HepG2 (cell line): ENCODE data around the gene GNG7. TPM values are rescaled to one million over a fixed set of nuclear protein-coding genes. Genes with fewer than 3 reads are reported as not detected.

Experiments used
- ATAC-seq: fragments of 200-7000 bp; cut with Tn5 transposase; 3 replicates; pipeline ENCODE4 v1.9.1; 2020; ENCODE audit warnings: mild to moderate bottlenecking, moderate library complexity
- BruUV-seq: library from RNA; stranded (reverse); fragments of 400-500 nt; replicated peaks from 2 replicates; lab custom pipeline; 2021; lab: Mats Ljungman, UMichigan
- CTCF ChIA-PET: fragments of 300-600 bp; formaldehyde crosslinking; extraction: SDS; loops from one replicate; lab custom pipeline; 2021; ENCODE audit warnings: low total read pairs, inconsistent platforms, low intra/inter-chr PET ratio; lab: Yijun Ruan, JAX
- POLR2A ChIA-PET: fragments of 350-600 bp; sonication (Branson Sonifier 250); formaldehyde crosslinking; loops from one replicate; lab custom pipeline; 2020; ENCODE audit warnings: antibody characterized with exemption, inconsistent platforms; lab: Yijun Ruan, JAX
- DNase-seq: peaks from one replicate; pipeline ENCODE4 v3.0.0-alpha.2; 2015; ENCODE audit warnings: low spot score
- FAIRE-seq: peaks from 3 replicates; lab custom pipeline; 2011; peaks lifted over from hg19 to GRCh38; lab: Jason Lieb, UNC
- H2AFZ ChIP-seq: one replicate; pipeline ENCODE4 v1.6.1; 2011; ENCODE audit warnings: low read length, inconsistent platforms
- H3K27ac ChIP-seq: fragments of 300-600 bp; 3 replicates; pipeline ENCODE4 v1.8.0; 2011; ENCODE audit warnings: mixed run types, mild to moderate bottlenecking, mixed read lengths, low read length, inconsistent platforms; ENCODE audit not compliant: insufficient read depth; ENCODE audit errors: extremely low read length
- H3K27me3 ChIP-seq, 2 experiments: fragments of 200-600 bp in 1 of 2; 2 replicates in 1 of 2; 3 replicates in 1 of 2; pipeline versions ENCODE4 v1.6.0 to v1.8.0; 2011; ENCODE audit warnings: low read length in 2 of 2, mild to moderate bottlenecking in 2 of 2, moderate library complexity in 2 of 2, inconsistent platforms in 1 of 2; ENCODE audit not compliant: insufficient read depth in 2 of 2, control insufficient read depth in 1 of 2
- H3K36me3 ChIP-seq, 2 experiments: fragments of 200-600 bp in 1 of 2; replicated peaks in 1 of 2; 2 replicates in 1 of 2; 3 replicates in 1 of 2; pipeline versions ENCODE4 v1.5.1 to v1.8.0; 2011; ENCODE audit warnings: low read length in 2 of 2, inconsistent platforms in 1 of 2; ENCODE audit not compliant: insufficient read depth in 2 of 2, control insufficient read depth in 1 of 2
- H3K4me1 ChIP-seq: 2 replicates; pipeline ENCODE4 v1.5.1; 2012; ENCODE audit warnings: low read length, inconsistent platforms; ENCODE audit not compliant: insufficient read depth
- H3K4me2 ChIP-seq: 2 replicates; pipeline ENCODE4 v1.6.0; 2011; ENCODE audit warnings: low read depth, low read length, inconsistent platforms
- H3K4me3 ChIP-seq, 3 experiments: fragments of 200-600 bp in 1 of 3; sonication (generic), shearing (Covaris generic) in 1 of 3; replicated peaks in 1 of 3; 2 replicates each; pipeline ENCODE4 v1.5.1; 2011 to 2016; ENCODE audit warnings: low read length in 3 of 3, inconsistent platforms in 2 of 3, low read depth in 2 of 3, mild to moderate bottlenecking in 2 of 3, control low read depth in 1 of 3, mixed read lengths in 1 of 3; ENCODE audit not compliant: insufficient read depth in 1 of 3
- H3K79me2 ChIP-seq: one replicate; pipeline ENCODE4 v1.6.1; 2011; ENCODE audit warnings: low read length, inconsistent platforms; ENCODE audit not compliant: insufficient read depth
- H3K9ac ChIP-seq: 2 replicates; pipeline ENCODE4 v1.6.0; 2011; ENCODE audit warnings: mild to moderate bottlenecking, low read depth, low read length, inconsistent platforms; ENCODE audit not compliant: insufficient read depth
- H3K9me3 ChIP-seq: 2 replicates; pipeline ENCODE4 v1.5.1; 2012; ENCODE audit warnings: mild to moderate bottlenecking, low read length
- H4K20me1 ChIP-seq: 2 replicates; pipeline ENCODE4 v1.6.0; 2011; ENCODE audit warnings: inconsistent platforms, mild to moderate bottlenecking, low read length, moderate library complexity; ENCODE audit not compliant: insufficient read depth
- MEF2D ChIP-seq: sonication (generic); formaldehyde crosslinking; IDR thresholded peaks from 2 replicates; pipeline ENCODE4 v1.5.1; 2020; ENCODE audit warnings: mild to moderate bottlenecking, missing genetic modification reagents
- SIX4 ChIP-seq: sonication (generic); formaldehyde crosslinking; IDR thresholded peaks from 2 replicates; pipeline ENCODE4 v1.4.0; 2020; ENCODE audit warnings: missing genetic modification reagents
- ZNF10 ChIP-seq: sonication (generic); formaldehyde crosslinking; IDR thresholded peaks from 2 replicates; pipeline ENCODE4 v1.4.0; 2020; ENCODE audit warnings: mild to moderate bottlenecking, low read depth, missing genetic modification reagents, borderline replicate concordance
- ZNF263 ChIP-seq: sonication (generic); formaldehyde crosslinking; IDR thresholded peaks from 2 replicates; pipeline ENCODE4 v1.4.0; 2020; ENCODE audit warnings: missing genetic modification reagents
- ZSCAN22 ChIP-seq: sonication (generic); formaldehyde crosslinking; IDR thresholded peaks from 2 replicates; pipeline ENCODE4 v1.4.0; 2020; ENCODE audit warnings: mild to moderate bottlenecking, missing genetic modification reagents
- WGBS: methylation state at CpG from one replicate; pipeline ENCODE4 v1.1.6; 2017; ENCODE audit warnings: low lambda C conversion rate; 5-methylcytosine and 5-hydroxymethylcytosine counted together
- in situ Hi-C: cut with HindIII; loops from 2 replicates; pipeline ENCODE4 v1.10.0; 2017; ENCODE audit warnings: low pct_unique_long_range_greater_than_20kb; ENCODE audit not compliant: extremely low pct_ligation_motif_present
- intact Hi-C: fragments of 100-400 bp; cut with micrococcal nuclease; formaldehyde crosslinking; loops from one replicate; pipeline ENCODE4 v1.10.0; 2022; ENCODE audit not compliant: unreplicated experiment
- polyA plus RNA-seq, 8 experiments: library from polyadenylated mRNA; depleted of rRNA in 3 of 8; stranded (reverse) in 7 of 8; unstranded in 1 of 8; fragments of >200 nt; fragmentation: Illumina TruSeq in 4 of 8; extraction: Trizol in 4 of 8; gene quantifications; 2 replicates each; pipeline versions ENCODE4 v1.2.1 to v1.2.3, GENCODE V29; 2011 to 2016; ENCODE audit warnings: low read depth in 4 of 8, missing spikeins in 1 of 8, mixed read lengths in 1 of 8; ENCODE audit not compliant: insufficient read depth in 1 of 8
- total RNA-seq, 5 experiments: library from RNA; depleted of rRNA; stranded (reverse); fragments of >200 nt; fragmentation: Illumina TruSeq; extraction: Trizol; gene quantifications; 2 replicates each; pipeline ENCODE4 v1.2.3, GENCODE V29; 2016; ENCODE audit warnings: low read depth in 1 of 5
- TF ChIP-seq, protein P1 (sequence below): IDR thresholded peaks from 2 replicates; pipeline ENCODE4 v1.6.1; 2016; ENCODE audit warnings: missing biosample characterization, missing genetic modification reagents, low read depth
- TF ChIP-seq, protein P2 (sequence below): sonication (generic); formaldehyde crosslinking; IDR thresholded peaks from 2 replicates; pipeline ENCODE4 v1.4.0; 2020; ENCODE audit warnings: mild to moderate bottlenecking, missing genetic modification reagents, borderline replicate concordance

Gene GNG7
- total and polyA plus RNA-seq, 2 of the 13 experiments (the other 11 are each of a cell fraction or from before 2014, with no cell fraction given): 1.4 to 3.3 TPM

DNA sequence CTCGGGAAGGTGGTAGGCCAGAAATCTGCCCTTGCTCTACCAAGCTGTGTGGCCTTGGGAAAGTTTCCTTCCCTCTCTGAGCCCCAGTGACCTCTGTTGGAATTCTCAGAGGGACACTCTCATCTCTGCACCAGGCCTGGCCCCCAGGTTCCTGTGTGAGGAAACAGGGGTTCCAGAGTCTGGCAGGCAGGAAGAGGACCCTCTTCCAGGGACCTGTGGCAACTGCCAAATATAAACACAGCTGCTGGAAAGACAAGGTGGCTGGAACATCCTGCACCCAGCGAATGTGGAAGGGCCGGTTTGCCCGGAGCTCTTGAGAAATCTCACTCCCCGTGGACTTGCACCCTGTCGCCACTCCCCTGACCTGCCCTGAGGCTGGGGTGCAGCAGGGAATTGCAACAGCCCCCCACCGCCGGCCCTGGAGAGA lies 173.8 kb downstream of the GNG7 start (continued):
- TF ChIP-seq SIX4 (CRISPR knock-in tag): no peak

DNA sequence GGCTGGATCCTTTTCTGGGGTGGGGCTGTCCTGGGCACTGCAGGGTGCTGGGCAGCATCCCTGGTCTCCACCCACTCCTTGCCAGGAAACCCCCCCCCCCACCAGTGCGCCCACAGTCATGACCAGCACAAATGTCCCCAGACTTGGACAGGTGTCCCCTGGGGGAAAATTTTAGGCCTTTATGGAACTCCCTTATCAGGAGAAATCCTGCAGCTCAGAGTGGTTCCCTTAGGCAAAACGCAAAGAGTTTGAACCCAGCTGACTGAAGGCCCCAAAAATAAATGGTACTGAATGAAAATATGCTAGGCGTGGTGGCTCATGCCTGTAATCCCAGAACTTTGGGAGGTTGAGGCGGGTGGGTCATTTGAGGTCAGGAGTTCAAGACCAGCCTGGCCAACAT lies 174.8 kb downstream of the GNG7 start:
- no peak overlapping the region for H3K4me3 ChIP-seq
- no peak for ATAC-seq
- H3K36me3 ChIP-seq: no peaks in the 10 kb centered on the region
- no peak overlapping the region for H3K9ac ChIP-seq
- H3K79me2 ChIP-seq: no peaks in the 10 kb centered on the region
- BruUV-seq: no TSS peak
- H3K9me3 ChIP-seq: no peaks in the 10 kb centered on the region
- no peak overlapping the region for H2AFZ ChIP-seq
- H3K4me1 ChIP-seq: peaks cover 64% of the 10 kb centered on the region
- H3K27ac ChIP-seq: no peak overlapping the region
- TF ChIP-seq, protein P1, sequence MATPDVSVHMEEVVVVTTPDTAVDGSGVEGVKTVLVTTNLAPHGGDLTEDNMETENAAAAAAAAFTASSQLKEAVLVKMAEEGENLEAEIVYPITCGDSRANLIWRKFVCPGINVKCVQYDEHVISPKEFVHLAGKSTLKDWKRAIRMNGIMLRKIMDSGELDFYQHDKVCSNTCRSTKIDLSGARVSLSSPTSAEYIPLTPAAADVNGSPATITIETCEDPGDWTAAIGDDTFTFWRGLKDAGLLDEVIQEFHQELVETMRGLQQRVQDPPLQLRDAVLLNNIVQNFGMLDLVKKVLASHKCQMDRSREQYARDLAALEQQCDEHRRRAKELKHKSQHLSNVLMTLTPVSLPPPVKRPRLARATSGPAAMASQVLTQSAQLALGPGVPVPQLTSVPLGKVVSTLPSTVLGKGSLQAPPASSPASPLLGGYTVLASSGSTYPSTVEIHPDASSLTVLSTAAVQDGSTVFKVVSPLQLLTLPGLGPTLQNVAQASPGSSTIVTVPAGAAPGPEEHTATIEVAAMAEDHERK (CRISPR knock-in tag): no peak
- no peak for TF ChIP-seq MEF2D (CRISPR knock-in tag)
- WGBS: 85% methylated on average over 3 of the region's 4 CpGs
- intact Hi-C loops: loop anchor here (5.0 kb wide), 2 partner anchors 50 kb away; partner anchors contain the start of gene GADD45B
- no peak overlapping the region for H3K4me2 ChIP-seq
- ChIA-PET POLR2A (no interaction called here), CTCF (no interaction called here)
- in situ Hi-C loops: no loop called here
- H3K27me3 ChIP-seq: no peaks in the 10 kb centered on the region
- FAIRE-seq: no peak
- no peak for DNase-seq
- no peaks in the 10 kb centered on the region for H4K20me1 ChIP-seq

DNA sequence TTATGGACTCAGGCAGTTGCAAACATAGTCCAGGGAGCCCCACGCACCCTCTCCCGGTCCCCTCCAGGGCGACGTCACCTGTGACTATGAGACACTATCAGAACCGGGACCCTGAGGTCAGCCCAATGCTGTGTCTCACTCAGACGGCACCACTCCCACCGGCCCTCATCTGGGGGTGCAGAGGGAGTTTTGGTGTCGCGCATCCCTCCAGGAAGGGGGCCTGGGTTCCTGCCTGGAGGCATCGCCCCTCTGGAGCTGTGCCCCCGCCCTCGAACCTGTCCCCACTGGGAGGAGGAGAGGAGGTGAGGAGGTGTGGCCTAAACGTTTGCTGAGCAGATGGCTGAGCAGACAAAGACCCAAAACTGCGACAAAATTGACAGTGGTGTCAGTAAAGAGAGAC lies 175.3 kb downstream of the GNG7 start:
- no peak overlapping the region for H3K27ac ChIP-seq
- no peaks in the 10 kb centered on the region for H3K79me2 ChIP-seq
- H4K20me1 ChIP-seq: no peaks in the 10 kb centered on the region
- intact Hi-C loops (loop anchor here (5.0 kb wide), 2 partner anchors 50 kb away; partner anchors contain the start of gene GADD45B), in situ Hi-C loops (no loop called here)
- no peaks in the 10 kb centered on the region for H3K27me3 ChIP-seq
- CTCF ChIA-PET: no interaction called here
- H3K4me1 ChIP-seq: peaks cover 65% of the 10 kb centered on the region
- FAIRE-seq (no peak), DNase-seq (no peak), ATAC-seq (no peak)
- WGBS: 51% methylated on average over 7 of the region's 14 CpGs
- no TSS peak for BruUV-seq
- H3K4me3 ChIP-seq: no peak overlapping the region
- H3K36me3 ChIP-seq: no peaks in the 10 kb centered on the region
- no peak overlapping the region for H2AFZ ChIP-seq
- POLR2A ChIA-PET: no interaction called here
- no peak overlapping the region for H3K4me2 ChIP-seq
- no peaks in the 10 kb centered on the region for H3K9me3 ChIP-seq
- H3K9ac ChIP-seq: no peak overlapping the region
- TF ChIP-seq ZSCAN22 (CRISPR knock-in tag) (no peak), ZNF10 (CRISPR knock-in tag) (no peak), ZNF263 (no peak)
- TF ChIP-seq, protein P2, sequence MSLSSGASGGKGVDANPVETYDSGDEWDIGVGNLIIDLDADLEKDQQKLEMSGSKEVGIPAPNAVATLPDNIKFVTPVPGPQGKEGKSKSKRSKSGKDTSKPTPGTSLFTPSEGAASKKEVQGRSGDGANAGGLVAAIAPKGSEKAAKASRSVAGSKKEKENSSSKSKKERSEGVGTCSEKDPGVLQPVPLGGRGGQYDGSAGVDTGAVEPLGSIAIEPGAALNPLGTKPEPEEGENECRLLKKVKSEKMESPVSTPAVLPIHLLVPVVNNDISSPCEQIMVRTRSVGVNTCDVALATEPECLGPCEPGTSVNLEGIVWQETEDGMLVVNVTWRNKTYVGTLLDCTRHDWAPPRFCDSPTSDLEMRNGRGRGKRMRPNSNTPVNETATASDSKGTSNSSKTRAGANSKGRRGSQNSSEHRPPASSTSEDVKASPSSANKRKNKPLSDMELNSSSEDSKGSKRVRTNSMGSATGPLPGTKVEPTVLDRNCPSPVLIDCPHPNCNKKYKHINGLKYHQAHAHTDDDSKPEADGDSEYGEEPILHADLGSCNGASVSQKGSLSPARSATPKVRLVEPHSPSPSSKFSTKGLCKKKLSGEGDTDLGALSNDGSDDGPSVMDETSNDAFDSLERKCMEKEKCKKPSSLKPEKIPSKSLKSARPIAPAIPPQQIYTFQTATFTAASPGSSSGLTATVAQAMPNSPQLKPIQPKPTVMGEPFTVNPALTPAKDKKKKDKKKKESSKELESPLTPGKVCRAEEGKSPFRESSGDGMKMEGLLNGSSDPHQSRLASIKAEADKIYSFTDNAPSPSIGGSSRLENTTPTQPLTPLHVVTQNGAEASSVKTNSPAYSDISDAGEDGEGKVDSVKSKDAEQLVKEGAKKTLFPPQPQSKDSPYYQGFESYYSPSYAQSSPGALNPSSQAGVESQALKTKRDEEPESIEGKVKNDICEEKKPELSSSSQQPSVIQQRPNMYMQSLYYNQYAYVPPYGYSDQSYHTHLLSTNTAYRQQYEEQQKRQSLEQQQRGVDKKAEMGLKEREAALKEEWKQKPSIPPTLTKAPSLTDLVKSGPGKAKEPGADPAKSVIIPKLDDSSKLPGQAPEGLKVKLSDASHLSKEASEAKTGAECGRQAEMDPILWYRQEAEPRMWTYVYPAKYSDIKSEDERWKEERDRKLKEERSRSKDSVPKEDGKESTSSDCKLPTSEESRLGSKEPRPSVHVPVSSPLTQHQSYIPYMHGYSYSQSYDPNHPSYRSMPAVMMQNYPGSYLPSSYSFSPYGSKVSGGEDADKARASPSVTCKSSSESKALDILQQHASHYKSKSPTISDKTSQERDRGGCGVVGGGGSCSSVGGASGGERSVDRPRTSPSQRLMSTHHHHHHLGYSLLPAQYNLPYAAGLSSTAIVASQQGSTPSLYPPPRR (CRISPR knock-in tag): no peak
